Retinal pigment epithelial cell (primary cell): Measurements from ENCODE around the gene CPNE7.

ENCODE experiments used
- DNase-seq: peaks from one replicate; pipeline ENCODE4 v3.0.0-alpha.2; 2010; ENCODE audit warnings: low read depth
- H3K4me3 ChIP-seq: 2 replicates; pipeline ENCODE4 v1.5.1; 2011; ENCODE audit warnings: mild to moderate bottlenecking, low read length, control low read depth, moderate library complexity
- CTCF ChIP-seq: conservative IDR thresholded peaks from 2 replicates; pipeline ENCODE4 v1.5.1; 2011; ENCODE audit warnings: low read depth, low read length, control low read depth, inconsistent platforms

Gene CPNE7

DNA sequence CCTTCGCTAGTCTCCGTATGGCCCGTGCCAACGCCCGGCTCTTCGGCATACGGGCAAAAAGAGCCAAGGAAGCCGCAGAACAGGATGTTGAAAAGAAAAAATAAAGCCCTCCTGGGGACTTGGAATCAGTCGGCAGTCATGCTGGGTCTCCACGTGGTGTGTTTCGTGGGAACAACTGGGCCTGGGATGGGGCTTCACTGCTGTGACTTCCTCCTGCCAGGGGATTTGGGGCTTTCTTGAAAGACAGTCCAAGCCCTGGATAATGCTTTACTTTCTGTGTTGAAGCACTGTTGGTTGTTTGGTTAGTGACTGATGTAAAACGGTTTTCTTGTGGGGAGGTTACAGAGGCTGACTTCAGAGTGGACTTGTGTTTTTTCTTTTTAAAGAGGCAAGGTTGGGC is 12.6 kb upstream of the CPNE7 start:
- TF ChIP-seq CTCF = no peak
- no peak for DNase-seq
- H3K4me3 ChIP-seq = peak overlapping the region; percentile 90

- no peak for TF ChIP-seq CTCF
- no peak for DNase-seq
- peak overlapping the region; percentile 14 for H3K4me3 ChIP-seq
These were observed 11.7 kb upstream of the CPNE7 start for GRCh38 chr16:89563639-89564392.

DNA sequence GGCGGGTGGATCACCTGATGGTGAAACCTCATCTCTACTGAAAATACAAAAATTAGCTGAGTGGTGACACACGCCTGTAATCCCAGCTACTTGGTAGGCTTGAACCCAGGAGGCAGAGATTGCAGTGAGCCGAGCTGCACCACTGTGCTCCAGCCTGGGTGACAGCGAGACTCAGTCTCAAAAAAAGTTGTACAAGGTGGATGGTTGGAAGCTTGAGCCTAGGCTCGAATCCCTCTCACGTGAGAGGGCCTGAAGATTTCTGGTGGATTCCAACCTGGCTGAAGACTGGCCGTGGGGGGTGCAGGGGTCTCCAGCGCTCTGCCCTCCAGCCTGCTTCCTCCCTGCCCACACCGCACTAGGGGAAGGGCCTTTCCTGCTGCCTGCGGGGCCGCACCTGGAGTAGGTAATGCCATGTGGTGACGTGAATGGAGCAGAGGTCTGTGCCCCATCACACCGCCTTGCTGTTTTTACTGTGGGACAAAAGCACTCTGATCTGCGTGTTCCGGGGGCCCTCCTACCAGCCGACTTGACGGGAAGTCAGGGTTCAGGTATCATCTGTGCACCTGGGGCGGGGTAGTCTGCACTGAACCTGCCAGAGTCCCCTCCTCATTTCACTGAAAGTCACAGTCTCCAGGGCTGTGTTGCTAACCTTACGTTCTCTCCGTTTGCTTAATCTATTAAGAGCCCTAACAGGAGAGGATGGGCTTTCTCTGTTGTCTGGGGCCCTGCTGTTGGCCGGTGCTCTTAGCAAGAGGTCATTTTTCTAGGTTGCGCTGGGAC is 10.9 kb upstream of the CPNE7 start:
- DNase-seq = no peak
- TF ChIP-seq CTCF = no peak
- no peak overlapping the region for H3K4me3 ChIP-seq

DNA sequence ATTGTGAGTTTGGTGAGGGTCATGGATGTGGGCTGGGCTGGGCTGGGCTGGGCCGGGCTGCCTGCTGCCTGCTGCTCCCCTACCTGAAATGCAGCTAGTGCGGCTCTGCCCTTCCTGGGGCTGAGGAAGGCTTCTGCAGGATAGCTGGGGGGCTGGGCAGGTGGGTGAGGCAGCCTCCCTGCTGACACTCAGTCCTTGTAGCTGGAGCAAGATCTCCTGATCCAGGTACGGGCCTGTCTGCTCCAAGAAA is 10.4 kb upstream of the CPNE7 start:
- TF ChIP-seq CTCF = no peak

DNA sequence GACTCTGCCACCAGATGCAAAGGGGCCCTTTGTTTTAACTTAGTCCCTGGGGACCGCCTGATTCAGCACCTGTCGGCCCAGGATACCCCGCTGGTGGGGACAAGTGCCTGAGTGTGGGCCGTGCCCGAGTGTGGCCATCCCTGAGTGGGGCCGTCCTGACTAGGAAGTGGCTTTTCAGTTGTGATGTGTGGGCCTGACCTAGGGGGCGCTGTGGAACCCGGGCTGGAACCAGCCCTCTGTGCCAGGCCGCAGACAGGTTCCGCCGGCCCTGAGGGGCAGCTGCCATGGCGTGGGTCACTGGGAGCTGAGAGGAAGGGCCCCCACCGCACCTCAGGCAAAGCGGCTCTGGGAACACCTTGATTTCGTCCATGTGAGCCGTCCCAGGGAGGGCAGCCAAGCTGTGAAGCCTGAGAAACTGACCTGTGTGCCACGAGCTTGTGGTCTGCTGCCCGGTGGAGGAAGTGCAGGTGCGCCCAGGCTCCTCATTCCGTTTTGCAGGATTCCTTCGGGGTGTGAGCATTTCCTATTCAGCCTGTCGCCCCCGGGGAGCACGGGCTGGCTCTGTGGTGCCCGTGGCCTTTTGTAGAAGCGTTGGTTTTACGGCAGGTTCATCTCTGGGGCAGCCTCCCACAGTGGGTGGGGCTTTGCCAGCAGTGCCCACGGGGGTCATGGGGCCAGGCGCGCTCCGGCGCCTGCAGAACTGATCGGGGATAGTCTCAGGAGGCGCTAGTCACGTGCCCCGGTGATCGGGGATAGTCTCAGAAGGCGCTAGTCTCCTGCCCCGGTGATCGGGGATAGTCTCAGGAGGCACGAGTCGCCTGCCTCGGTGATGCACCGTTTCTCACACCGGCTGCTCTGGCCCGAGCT is 9.8 kb upstream of the CPNE7 start:
- peak overlapping the region; percentile 36 for H3K4me3 ChIP-seq
- no peak for DNase-seq
- peak; percentile 68 for TF ChIP-seq CTCF

More for the DNA sequence above, 10.4 kb upstream of the CPNE7 start:
- no peak for DNase-seq
- H3K4me3 ChIP-seq = peak overlapping the region; percentile 36

GRCh38 chr16:89567656-89568594 is 7.6 kb upstream of the CPNE7 start:
- no peak for TF ChIP-seq CTCF
- H3K4me3 ChIP-seq = no peak overlapping the region
- no peak for DNase-seq
